Peyer's patch (tissue), 4 donors: ENCODE measurements around the gene BST1.

Experiments
- POLR2A ChIP-seq, 2 donors: fragments of 450-650 bp; IDR thresholded peaks; one replicate each; pipeline ENCODE4 v1.5.1; 2017; ENCODE audit warnings: antibody characterized with exemption in 2 of 2, mild to moderate bottlenecking in 2 of 2, moderate library complexity in 2 of 2
- TF ChIP-seq, protein P1 (sequence below), 6 experiments: fragments of 450-650 bp in 4 of 6; fragments of 200-600 bp in 2 of 6; sonication (generic) in 1 of 6; IDR thresholded peaks; one replicate each; pipeline ENCODE4 v1.5.1; 2017 to 2019; ENCODE audit warnings: antibody characterized with exemption in 6 of 6, mild to moderate bottlenecking in 3 of 6, moderate library complexity in 1 of 6

DNA sequence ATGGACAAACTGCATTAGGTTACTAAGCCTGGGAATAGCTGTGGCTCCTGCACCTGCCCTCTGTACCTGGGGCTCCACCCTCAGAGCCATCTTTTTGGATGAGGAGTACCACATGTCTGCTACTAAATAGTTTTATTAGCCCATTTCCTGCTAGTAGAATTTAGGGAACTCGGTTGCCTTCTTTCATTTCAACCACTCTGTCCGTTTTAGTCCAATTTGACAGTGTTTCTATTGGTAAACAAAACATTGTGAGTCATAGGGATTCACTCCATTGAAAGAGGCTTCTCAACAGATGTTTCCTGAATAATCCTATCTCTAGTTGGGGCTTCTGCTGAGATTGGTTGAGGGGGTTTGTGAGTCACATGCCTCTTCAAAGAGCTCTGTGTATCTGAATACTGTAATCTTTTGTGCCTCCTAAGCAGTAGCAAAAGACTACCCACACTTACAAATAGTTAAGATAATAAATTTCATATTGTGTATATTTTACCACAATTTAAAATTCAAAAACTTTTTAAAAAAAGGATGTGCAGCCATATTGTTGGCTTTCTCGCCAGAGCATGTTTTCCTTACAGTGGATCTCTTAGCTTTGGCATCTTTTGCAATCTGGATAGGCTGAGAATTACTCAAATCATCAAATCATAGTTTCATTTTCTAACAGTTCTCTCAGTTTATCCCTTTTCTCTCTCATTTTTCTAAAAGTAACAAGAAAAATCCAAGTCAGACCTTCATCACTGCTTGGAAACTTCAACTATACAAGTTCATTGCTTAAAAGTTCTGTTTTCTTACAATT is 11.3 kb upstream of the BST1 start:
- no peak for TF ChIP-seq POLR2A (IDR thresholded peaks at IDR 0.05)
- TF ChIP-seq, protein P1, sequence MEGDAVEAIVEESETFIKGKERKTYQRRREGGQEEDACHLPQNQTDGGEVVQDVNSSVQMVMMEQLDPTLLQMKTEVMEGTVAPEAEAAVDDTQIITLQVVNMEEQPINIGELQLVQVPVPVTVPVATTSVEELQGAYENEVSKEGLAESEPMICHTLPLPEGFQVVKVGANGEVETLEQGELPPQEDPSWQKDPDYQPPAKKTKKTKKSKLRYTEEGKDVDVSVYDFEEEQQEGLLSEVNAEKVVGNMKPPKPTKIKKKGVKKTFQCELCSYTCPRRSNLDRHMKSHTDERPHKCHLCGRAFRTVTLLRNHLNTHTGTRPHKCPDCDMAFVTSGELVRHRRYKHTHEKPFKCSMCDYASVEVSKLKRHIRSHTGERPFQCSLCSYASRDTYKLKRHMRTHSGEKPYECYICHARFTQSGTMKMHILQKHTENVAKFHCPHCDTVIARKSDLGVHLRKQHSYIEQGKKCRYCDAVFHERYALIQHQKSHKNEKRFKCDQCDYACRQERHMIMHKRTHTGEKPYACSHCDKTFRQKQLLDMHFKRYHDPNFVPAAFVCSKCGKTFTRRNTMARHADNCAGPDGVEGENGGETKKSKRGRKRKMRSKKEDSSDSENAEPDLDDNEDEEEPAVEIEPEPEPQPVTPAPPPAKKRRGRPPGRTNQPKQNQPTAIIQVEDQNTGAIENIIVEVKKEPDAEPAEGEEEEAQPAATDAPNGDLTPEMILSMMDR (IDR thresholded peaks at IDR 0.05): no peak
